Body of pancreas (tissue), 4 donors: ENCODE results near the gene AGBL4. TPM values are rescaled to one million over a fixed set of nuclear protein-coding genes. Genes with fewer than 3 reads are reported as not detected.

ENCODE experiments used
- ATAC-seq: fragments of 150-250 bp; one replicate; pipeline ENCODE4 v1.9.1; 2016
- DNase-seq, 4 donors: peaks; one replicate each; pipeline ENCODE4 v3.0.0-alpha.2; 2019
- H3K27ac ChIP-seq, 4 donors: fragments of 200-600 bp; sonication (generic); 1 replicate in 3 of 4; 2 replicates in 1 of 4; pipeline versions ENCODE4 v1.5.1 to v1.6.1; 2016 to 2019; ENCODE audit warnings: mild to moderate bottlenecking in 1 of 4, mixed read lengths in 1 of 4, moderate library complexity in 1 of 4
- H3K27me3 ChIP-seq, 2 donors: fragments of 200-600 bp; sonication (generic); one replicate each; pipeline ENCODE4 v1.6.0; 2016; ENCODE audit warnings: mild to moderate bottlenecking in 1 of 2
- H3K36me3 ChIP-seq, 2 donors: fragments of 200-600 bp; sonication (generic); replicated peaks in 1 of 2; 2 replicates each; pipeline ENCODE4 v1.5.1; 2016; ENCODE audit warnings: low read depth in 2 of 2; ENCODE audit not compliant: insufficient read depth in 1 of 2
- H3K4me1 ChIP-seq: fragments of 200-600 bp; sonication (generic); one replicate; pipeline ENCODE4 v1.6.0; 2016
- H3K4me3 ChIP-seq, 2 donors: fragments of 200-600 bp; sonication (generic); 1 replicate in 1 of 2; 2 replicates in 1 of 2; pipeline ENCODE4 v1.5.1; 2016 to 2019
- H3K9me3 ChIP-seq, 3 donors: fragments of 200-600 bp; sonication (generic); 1 replicate in 2 of 3; 2 replicates in 1 of 3; pipeline ENCODE4 v1.5.1; 2016
- CTCF ChIP-seq, 7 experiments: fragments of 450-650 bp in 4 of 7; fragments of 200-600 bp in 3 of 7; sonication (generic) in 3 of 7; IDR thresholded peaks; one replicate each; pipeline ENCODE4 v1.5.1; 2016 to 2019; ENCODE audit warnings: antibody characterized with exemption in 7 of 7
- POLR2A ChIP-seq, 3 donors: fragments of 450-650 bp; IDR thresholded peaks; one replicate each; pipeline ENCODE4 v1.6.1; 2016; ENCODE audit warnings: antibody characterized with exemption in 3 of 3, mild to moderate bottlenecking in 2 of 3
- WGBS, 2 donors: methylation state at CpG; one replicate each; pipeline ENCODE4 v1.1.5; 2017; 5-methylcytosine and 5-hydroxymethylcytosine counted together
- intact Hi-C: fragments of 100-400 bp; cut with DNase I; formaldehyde crosslinking; loops from one replicate; pipeline ENCODE4 v1.15.1; 2023
- total RNA-seq, 2 donors: library from RNA; depleted of rRNA; stranded (reverse); fragments of >200 nt; gene quantifications; one replicate each; pipeline ENCODE4 v1.1.0, GENCODE V29; 2016

The AGBL4 gene
- total RNA-seq, 2 donors from 2014 or later: 0.33 to 0.78 TPM

- Histone ChIP-seq H3K4me3 (no peak overlapping the region), H3K27ac (no peak overlapping the region), H3K4me1 (no peaks in the 10 kb centered on the region), H3K9me3 (no peaks in the 10 kb centered on the region), H3K27me3 (no peaks in the 10 kb centered on the region), H3K36me3 (no peaks in the 10 kb centered on the region)
- intact Hi-C loops: no loop called here
- no peak for DNase-seq
- no peak for ATAC-seq
- no peak for TF ChIP-seq CTCF (IDR thresholded peaks at IDR 0.05)
- TF ChIP-seq POLR2A (IDR thresholded peaks at IDR 0.05): no peak
These were observed 1474.8 kb downstream of the AGBL4 start for GRCh38 chr1:48548985-48549384.

- H3K36me3 ChIP-seq: no peaks in the 10 kb centered on the region
- no peaks in the 10 kb centered on the region for H3K4me1 ChIP-seq
- H3K27ac ChIP-seq: no peak overlapping the region
- no peaks in the 10 kb centered on the region for H3K9me3 ChIP-seq
- no peak overlapping the region for H3K4me3 ChIP-seq
- no peak for ATAC-seq
- no peak for TF ChIP-seq POLR2A (IDR thresholded peaks at IDR 0.05)
- TF ChIP-seq CTCF (IDR thresholded peaks at IDR 0.05): no peak
- DNase-seq: no peak
- WGBS, 2 donors: 78 to 81% methylated on average over 1 of the region's 1 CpG
- no peaks in the 10 kb centered on the region for H3K27me3 ChIP-seq
- intact Hi-C loops: no loop called here
These were observed 1476.1 kb downstream of the AGBL4 start for GRCh38 chr1:48547561-48548220.

GRCh38 chr1:48543854-48544253 is 1479.9 kb downstream of the AGBL4 start:
- H3K27me3 ChIP-seq: no peaks in the 10 kb centered on the region
- no peaks in the 10 kb centered on the region for H3K36me3 ChIP-seq
- H3K9me3 ChIP-seq: no peaks in the 10 kb centered on the region
- ATAC-seq (no peak), DNase-seq (no peak)
- intact Hi-C loops: no loop called here
- no peak overlapping the region for H3K27ac ChIP-seq
- H3K4me3 ChIP-seq: no peak overlapping the region
- TF ChIP-seq CTCF (IDR thresholded peaks at IDR 0.05): no peak
- TF ChIP-seq POLR2A (IDR thresholded peaks at IDR 0.05): no peak
- no peaks in the 10 kb centered on the region for H3K4me1 ChIP-seq

- no peak for DNase-seq
- no peaks in the 10 kb centered on the region for H3K36me3 ChIP-seq
- H3K4me1 ChIP-seq: no peaks in the 10 kb centered on the region
- intact Hi-C loops: no loop called here
- 30 to 34% methylated on average over 3 of the region's 3 CpGs for WGBS, 2 donors
- no peak for ATAC-seq
- no peak overlapping the region for H3K4me3 ChIP-seq
- TF ChIP-seq POLR2A (IDR thresholded peaks at IDR 0.05) (no peak), CTCF (IDR thresholded peaks at IDR 0.05) (no peak)
- H3K27ac ChIP-seq: no peak overlapping the region
- no peaks in the 10 kb centered on the region for H3K9me3 ChIP-seq
- no peaks in the 10 kb centered on the region for H3K27me3 ChIP-seq
These were observed 1483.2 kb downstream of the AGBL4 start for GRCh38 chr1:48540587-48540986.

GRCh38 chr1:48536477-48536876 is 1487.3 kb downstream of the AGBL4 start:
- no peaks in the 10 kb centered on the region for H3K36me3 ChIP-seq
- TF ChIP-seq CTCF (IDR thresholded peaks at IDR 0.05): no peak
- no peak for TF ChIP-seq POLR2A (IDR thresholded peaks at IDR 0.05)
- H3K9me3 ChIP-seq: no peaks in the 10 kb centered on the region
- ATAC-seq: no peak
- no peaks in the 10 kb centered on the region for H3K4me1 ChIP-seq
- no peak overlapping the region for H3K4me3 ChIP-seq
- intact Hi-C loops: no loop called here
- H3K27ac ChIP-seq: no peak overlapping the region
- DNase-seq: no peak
- no peaks in the 10 kb centered on the region for H3K27me3 ChIP-seq
- 80 to 86% methylated on average over 3 of the region's 3 CpGs for WGBS, 2 donors
